Esophagus muscularis mucosa (tissue), 3 donors: ENCODE results near the gene CWH43.
"Not testable (repeated sequence)": the region's sequence is repeated elsewhere in the genome, so short reads cannot be mapped to it uniquely, and the experiment has no call there.

Experiments used
- CTCF ChIP-seq, 3 experiments: fragments of 200-600 bp in 2 of 3; fragments of 450-650 bp in 1 of 3; sonication (generic) in 2 of 3; IDR thresholded peaks; one replicate each; pipeline ENCODE4 v1.5.1; 2017 to 2019; ENCODE audit warnings: antibody characterized with exemption in 3 of 3, mild to moderate bottlenecking in 2 of 3, moderate library complexity in 1 of 3
- EP300 ChIP-seq: sonication (generic); formaldehyde crosslinking; IDR thresholded peaks from one replicate; pipeline ENCODE4 v1.6.1; 2017; ENCODE audit warnings: antibody characterized with exemption

GRCh38 chr4:48984005-48984404 is 2.1 kb upstream of the CWH43 start:
- not testable (repeated sequence) for TF ChIP-seq EP300; CTCF (IDR thresholded peaks at IDR 0.05)
